Measurements from ENCODE around the gene NAV2. TPM values are rescaled to one million over a fixed set of nuclear protein-coding genes. Genes with fewer than 3 reads are reported as not detected.

Gene NAV2
- total and polyA plus RNA-seq, 12 donors, result 6.9 to 34.7 (median 20.2) TPM

DNA sequence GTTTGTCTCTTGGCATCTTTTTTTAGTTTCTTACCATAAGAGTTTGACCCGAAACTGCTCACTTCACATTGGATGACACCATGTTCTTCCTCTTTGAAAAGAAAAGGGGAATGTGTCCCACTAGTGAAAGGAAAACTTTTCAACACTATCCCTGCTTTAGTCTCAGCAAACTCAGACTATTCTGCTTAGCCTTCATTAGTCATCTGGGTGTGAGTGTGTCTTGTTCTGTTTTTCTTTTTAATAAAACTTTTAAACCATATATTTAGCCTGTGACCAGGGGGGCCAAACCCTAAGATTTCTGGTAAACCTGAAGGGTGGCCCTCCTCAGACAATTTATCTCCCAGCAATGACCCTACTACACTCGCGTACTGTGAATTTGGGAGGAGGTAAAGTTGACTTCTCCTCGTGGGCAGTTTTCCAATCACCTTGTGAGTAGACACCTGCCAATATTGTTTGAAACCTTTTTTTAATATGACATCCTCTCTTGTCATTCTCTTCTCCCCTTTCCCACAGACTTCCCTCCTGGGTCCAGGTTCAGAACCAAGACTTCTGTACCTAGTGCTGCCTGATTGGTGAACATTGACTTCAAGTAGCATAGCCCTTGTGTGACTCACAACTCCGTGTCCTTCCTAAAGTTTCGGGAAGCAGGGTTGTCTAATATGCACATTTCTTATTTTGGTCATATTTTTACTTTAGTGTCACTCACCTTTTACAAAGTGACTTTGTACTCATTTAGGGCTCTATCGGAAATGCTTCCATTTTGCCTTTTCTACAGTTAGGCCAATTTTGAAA lies 407.7 kb downstream of the NAV2 start:
- no peak for TF ChIP-seq CTCF (IDR thresholded peaks at IDR 0.05)
- intact Hi-C loops (cut with DNase I), result loop anchor here in 1 of 10 donors (10.0 kb wide), 1 partner anchor 494 kb away; no protein-coding TSS in a partner anchor
- Histone ChIP-seq H3K27ac (no peak overlapping the region), H3K9me3 (no peaks in the 10 kb centered on the region), H3K4me1 (no peaks in the 10 kb centered on the region), H3K4me3 (no peak overlapping the region), H3K27me3 (no peaks in the 10 kb centered on the region), H3K36me3 (peaks cover 0 to 54% (median 13%) of the 10 kb centered on the region in 9 donors)
- WGBS, 2 donors, result 93 to 96% methylated on average over 7 of the region's 7 CpGs
- DNase-seq (no peak), ATAC-seq (no peak)

DNA sequence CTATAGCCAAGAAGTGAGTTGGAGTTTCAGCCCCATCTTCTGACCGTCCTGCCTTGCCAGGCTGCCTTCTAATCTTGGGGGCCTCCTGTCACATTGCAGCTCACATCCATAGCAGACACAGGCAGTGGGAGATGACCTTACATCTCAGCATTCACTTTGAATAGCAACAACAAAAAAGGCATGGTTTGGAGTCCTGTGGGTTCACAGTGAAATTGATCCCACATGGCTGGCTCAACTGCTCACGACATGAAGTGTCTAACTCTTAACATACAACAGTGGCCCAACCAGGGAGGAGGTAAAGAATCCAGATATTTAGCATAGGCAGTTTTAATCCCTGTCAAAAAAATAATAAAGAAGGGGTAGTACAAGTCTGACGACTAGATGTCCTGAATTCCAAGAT lies 409.5 kb downstream of the NAV2 start:
- Histone ChIP-seq H3K36me3 (peaks cover 0 to 36% (median 13%) of the 10 kb centered on the region in 9 donors), H3K4me1 (no peaks in the 10 kb centered on the region), H3K4me3 (no peak overlapping the region), H3K27ac (no peak overlapping the region), H3K9me3 (no peaks in the 10 kb centered on the region), H3K27me3 (no peaks in the 10 kb centered on the region)
- intact Hi-C loops (cut with DNase I), result loop anchor here in 1 of 10 donors (10.0 kb wide), 1 partner anchor 493 kb away; no protein-coding TSS in a partner anchor
- TF ChIP-seq CTCF (IDR thresholded peaks at IDR 0.05), result no peak
- no peak for ATAC-seq
- no peak for DNase-seq
- 81 to 85% methylated on average over 3 of the region's 3 CpGs for WGBS, 2 donors

DNA sequence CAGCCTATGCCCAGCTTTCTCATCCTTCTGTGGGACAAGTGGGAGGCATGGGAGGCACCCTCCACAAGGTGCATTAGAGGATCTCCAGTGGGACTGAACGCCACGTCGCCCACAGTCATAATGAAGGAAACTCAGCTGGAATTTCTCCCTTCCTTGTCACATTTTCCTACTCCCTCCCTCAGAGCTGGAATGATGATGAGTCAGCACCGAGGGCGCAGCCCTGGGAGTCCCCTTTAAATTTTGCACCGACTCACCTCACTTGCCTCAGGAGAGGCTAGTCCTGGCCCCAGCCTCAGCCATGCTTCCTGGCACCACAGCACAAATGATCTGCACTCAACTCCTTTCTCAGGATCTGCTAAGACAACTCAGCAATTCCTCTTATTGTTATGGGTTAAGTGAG lies 413.3 kb downstream of the NAV2 start:
- intact Hi-C loops (cut with DNase I), result loop anchor here in 7 of 10 donors (5.0 to 10.0 kb wide), 4 partner anchors 169 to 489 kb away; no protein-coding TSS in a partner anchor
- DNase-seq (no peak), ATAC-seq (no peak)
- H3K27ac ChIP-seq, result no peak overlapping the region
- no peaks in the 10 kb centered on the region for H3K9me3 ChIP-seq
- H3K4me1 ChIP-seq, result no peaks in the 10 kb centered on the region
- H3K4me3 ChIP-seq, result no peak overlapping the region
- TF ChIP-seq CTCF (IDR thresholded peaks at IDR 0.05), result no peak
- no peaks in the 10 kb centered on the region for H3K36me3 ChIP-seq
- H3K27me3 ChIP-seq, result no peaks in the 10 kb centered on the region
- 72 to 81% methylated on average over 6 of the region's 6 CpGs for WGBS, 2 donors

- no peak overlapping the region for H3K4me3 ChIP-seq
- intact Hi-C loops (cut with DNase I), result loop anchor here in 7 of 10 donors (5.0 to 10.0 kb wide), 4 partner anchors 169 to 488 kb away; no protein-coding TSS in a partner anchor
- no peak overlapping the region for H3K27ac ChIP-seq
- peaks cover 0 to 2% (median 1%) of the 10 kb centered on the region in 9 donors for H3K4me1 ChIP-seq
- DNase-seq (no peak), ATAC-seq (no peak)
- TF ChIP-seq CTCF (IDR thresholded peaks at IDR 0.05), result no peak
- WGBS, 2 donors, result 85 to 89% methylated on average over 8 of the region's 8 CpGs
- H3K9me3 ChIP-seq, result no peaks in the 10 kb centered on the region
- peaks cover 0 to 5% (median 0%) of the 10 kb centered on the region in 7 donors for H3K27me3 ChIP-seq
- no peaks in the 10 kb centered on the region for H3K36me3 ChIP-seq
Measured at GRCh38 chr11:20126724-20127123, 414.1 kb downstream of the NAV2 start.

All from heart right ventricle (tissue), 16 donors.